HEK293 (cell line): Measurements from ENCODE around the gene CAPN5.

Experiments used
- CTCF ChIA-PET: fragments of 350-600 bp; formaldehyde crosslinking; extraction: SDS; loops from one replicate; lab custom pipeline; 2021; ENCODE audit warnings: antibody characterized with exemption; lab: Yijun Ruan, JAX
- POLR2A ChIA-PET: fragments of 300-600 bp; formaldehyde crosslinking; extraction: SDS; loops from one replicate; lab custom pipeline; 2020; ENCODE audit warnings: antibody characterized with exemption, inconsistent platforms; lab: Yijun Ruan, JAX
- H3K27ac ChIP-seq: fragments of 200-500 bp; sonication (Bioruptor generic); 2 replicates; pipeline ENCODE4 v1.5.1; 2014; ENCODE audit warnings: low read depth, low read length, control low read depth, inconsistent platforms; ENCODE audit errors: extremely low read depth
- H3K36me3 ChIP-seq, 2 experiments: fragments of 200-500 bp in 1 of 2; sonication (Bioruptor generic) in 1 of 2; 1 replicate in 1 of 2; 2 replicates in 1 of 2; pipeline ENCODE4 v1.5.1; 2014 to 2017; ENCODE audit warnings: inconsistent platforms in 2 of 2, low read length in 2 of 2; ENCODE audit not compliant: control insufficient read depth in 2 of 2, insufficient read depth in 1 of 2
- H3K4me1 ChIP-seq: fragments of 200-500 bp; sonication (Bioruptor generic); 2 replicates; pipeline ENCODE4 v1.5.1; 2014; ENCODE audit warnings: mild to moderate bottlenecking, low read length, inconsistent platforms; ENCODE audit not compliant: control insufficient read depth, insufficient read depth
- H3K4me3 ChIP-seq: 2 replicates; pipeline ENCODE4 v1.5.1; 2011; ENCODE audit warnings: low read depth, mild to moderate bottlenecking, control low read depth, low read length, moderate library complexity
- H3K9me3 ChIP-seq: fragments of 200-500 bp; sonication (Bioruptor generic); 2 replicates; pipeline ENCODE4 v1.5.1; 2014; ENCODE audit warnings: low read depth, low read length, inconsistent platforms; ENCODE audit not compliant: control insufficient read depth, insufficient read depth
- GLI2 ChIP-seq: fragments of 450-650 bp; formaldehyde crosslinking; IDR thresholded peaks from 2 replicates; pipeline ENCODE4; 2017; ENCODE audit warnings: missing biosample characterization, missing genetic modification characterization, low read depth, borderline replicate concordance
- GLIS1 ChIP-seq: fragments of 450-650 bp; formaldehyde crosslinking; IDR thresholded peaks from 2 replicates; pipeline ENCODE4 v1.5.1; 2016; ENCODE audit warnings: missing biosample characterization, missing genetic modification characterization
- GLIS2 ChIP-seq: fragments of 450-650 bp; formaldehyde crosslinking; IDR thresholded peaks from 2 replicates; pipeline ENCODE4 v1.5.1; 2016; ENCODE audit warnings: missing biosample characterization, missing genetic modification characterization
- HOXC10 ChIP-seq: sonication (generic); formaldehyde crosslinking; IDR thresholded peaks from 2 replicates; pipeline ENCODE4 v1.8.1; 2023; ENCODE audit warnings: mild to moderate bottlenecking, missing genetic modification reagents
- KLF9 ChIP-seq: fragments of 450-650 bp; formaldehyde crosslinking; IDR thresholded peaks from 2 replicates; pipeline ENCODE4 v1.5.1; 2016; ENCODE audit warnings: missing biosample characterization, missing genetic modification characterization, low read depth
- SETDB1 ChIP-seq: IDR thresholded peaks from one replicate; pipeline ENCODE4 v1.6.1; 2017; ENCODE audit warnings: mild to moderate bottlenecking, low read length, moderate library complexity, mixed read lengths; ENCODE audit not compliant: insufficient read length
- WT1 ChIP-seq: fragments of 450-650 bp; formaldehyde crosslinking; IDR thresholded peaks from 2 replicates; pipeline ENCODE4 v1.5.1; 2016; ENCODE audit warnings: missing biosample characterization, missing genetic modification characterization
- ZBTB20 ChIP-seq: fragments of 450-650 bp; formaldehyde crosslinking; IDR thresholded peaks from 2 replicates; pipeline ENCODE4 v1.5.1; 2016; ENCODE audit warnings: missing biosample characterization, missing genetic modification characterization
- ZBTB48 ChIP-seq: fragments of 450-650 bp; formaldehyde crosslinking; IDR thresholded peaks from 2 replicates; pipeline ENCODE4 v1.5.1; 2016; ENCODE audit warnings: missing biosample characterization, missing genetic modification characterization
- ZNF132 ChIP-seq: fragments of 450-650 bp; formaldehyde crosslinking; IDR thresholded peaks from 2 replicates; pipeline ENCODE4 v1.5.1; 2017; ENCODE audit warnings: missing biosample characterization, missing genetic modification characterization, borderline replicate concordance
- ZNF184 ChIP-seq: fragments of 450-650 bp; IDR thresholded peaks from 2 replicates; pipeline ENCODE4 v1.5.1; 2018; ENCODE audit warnings: missing biosample characterization, mild to moderate bottlenecking, missing genetic modification characterization
- ZNF350 ChIP-seq: fragments of 450-650 bp; formaldehyde crosslinking; IDR thresholded peaks from 2 replicates; pipeline ENCODE4 v1.5.0; 2017; ENCODE audit warnings: missing biosample characterization, mild to moderate bottlenecking, missing genetic modification characterization
- ZNF394 ChIP-seq: fragments of 450-650 bp; formaldehyde crosslinking; IDR thresholded peaks from 2 replicates; pipeline ENCODE4 v1.5.1; 2016; ENCODE audit warnings: missing biosample characterization, missing genetic modification characterization, mild to moderate bottlenecking, moderate library complexity, borderline replicate concordance
- ZNF416 ChIP-seq: fragments of 450-650 bp; formaldehyde crosslinking; IDR thresholded peaks from 2 replicates; pipeline ENCODE4 v1.5.1; 2016; ENCODE audit warnings: missing biosample characterization, missing genetic modification characterization
- ZNF529 ChIP-seq: fragments of 450-650 bp; formaldehyde crosslinking; IDR thresholded peaks from 2 replicates; pipeline ENCODE4 v1.5.1; 2017; ENCODE audit warnings: missing genetic modification characterization, missing biosample characterization; ENCODE audit not compliant: insufficient replicate concordance
- ZNF585B ChIP-seq: fragments of 450-650 bp; formaldehyde crosslinking; IDR thresholded peaks from 2 replicates; pipeline ENCODE4 v1.5.1; 2016; ENCODE audit warnings: missing biosample characterization, missing genetic modification characterization
- ZNF610 ChIP-seq: fragments of 450-650 bp; formaldehyde crosslinking; IDR thresholded peaks from 2 replicates; pipeline ENCODE4 v1.5.1; 2016; ENCODE audit warnings: missing biosample characterization, missing genetic modification characterization, borderline replicate concordance
- ZNF629 ChIP-seq: fragments of 450-650 bp; formaldehyde crosslinking; IDR thresholded peaks from 2 replicates; pipeline ENCODE4 v1.5.1; 2017; ENCODE audit warnings: missing biosample characterization, missing genetic modification characterization
- ZNF639 ChIP-seq: fragments of 450-650 bp; formaldehyde crosslinking; IDR thresholded peaks from 2 replicates; pipeline ENCODE4 v1.5.1; 2016; ENCODE audit warnings: missing biosample characterization, missing genetic modification characterization
- ZNF645 ChIP-seq: fragments of 450-650 bp; formaldehyde crosslinking; IDR thresholded peaks from 2 replicates; pipeline ENCODE4; 2016; ENCODE audit warnings: missing biosample characterization, missing genetic modification characterization
- ZNF707 ChIP-seq: fragments of 450-650 bp; formaldehyde crosslinking; IDR thresholded peaks from 2 replicates; pipeline ENCODE4 v1.5.1; 2016; ENCODE audit warnings: missing biosample characterization, missing genetic modification characterization
- ZNF747 ChIP-seq: fragments of 450-650 bp; formaldehyde crosslinking; IDR thresholded peaks from 2 replicates; pipeline ENCODE4 v1.5.1; 2016; ENCODE audit warnings: missing biosample characterization, missing genetic modification characterization
- ZNF76 ChIP-seq: fragments of 450-650 bp; formaldehyde crosslinking; IDR thresholded peaks from 2 replicates; pipeline ENCODE4; 2016; ENCODE audit warnings: low read depth, missing biosample characterization, missing genetic modification characterization, borderline replicate concordance
- ZNF777 ChIP-seq: fragments of 450-650 bp; formaldehyde crosslinking; IDR thresholded peaks from 2 replicates; pipeline ENCODE4 v1.5.1; 2017; ENCODE audit warnings: missing biosample characterization, missing genetic modification characterization, borderline replicate concordance
- ZSCAN16 ChIP-seq: fragments of 450-650 bp; formaldehyde crosslinking; IDR thresholded peaks from 2 replicates; pipeline ENCODE4 v1.5.1; 2016; ENCODE audit warnings: missing biosample characterization, missing genetic modification characterization
- ZSCAN30 ChIP-seq: fragments of 450-650 bp; IDR thresholded peaks from 2 replicates; pipeline ENCODE4 v1.5.1; 2018; ENCODE audit warnings: missing biosample characterization, mild to moderate bottlenecking, missing genetic modification characterization, moderate library complexity
- TF ChIP-seq, protein P1 (sequence below): fragments of 450-650 bp; formaldehyde crosslinking; IDR thresholded peaks from 2 replicates; pipeline ENCODE4 v1.5.1; 2016; ENCODE audit warnings: missing biosample characterization, missing genetic modification characterization
- TF ChIP-seq, protein P2 (sequence below): fragments of 450-650 bp; formaldehyde crosslinking; IDR thresholded peaks from 2 replicates; pipeline ENCODE4 v1.5.1; 2016; ENCODE audit warnings: missing biosample characterization, missing genetic modification characterization

Gene CAPN5

DNA sequence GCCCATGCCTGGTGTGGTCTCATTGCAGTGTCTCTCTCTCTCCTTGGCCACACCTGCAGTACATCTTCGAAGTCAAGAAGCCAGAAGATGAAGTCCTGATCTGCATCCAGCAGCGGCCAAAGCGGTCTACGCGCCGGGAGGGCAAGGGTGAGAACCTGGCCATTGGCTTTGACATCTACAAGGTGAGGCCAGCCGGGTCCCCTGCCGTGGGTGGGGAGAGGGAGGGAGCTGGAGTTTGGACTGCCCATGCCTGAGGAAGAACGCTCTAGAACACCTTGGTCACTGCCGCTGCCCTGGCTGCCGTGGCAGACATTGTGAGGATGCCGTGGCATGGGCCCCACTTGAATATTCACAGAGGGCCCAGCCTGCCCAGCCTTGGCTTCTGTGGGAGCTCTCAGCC is 52.2 kb downstream of the CAPN5 start:
- TF ChIP-seq ZNF747 (tag by site-specific recombination) (no peak), ZBTB48 (tag by site-specific recombination) (no peak), ZNF629 (tag by site-specific recombination) (no peak), WT1 (no peak), ZNF585B (tag by site-specific recombination) (no peak), ZBTB20 (tag by site-specific recombination) (no peak), ZNF76 (no peak)
- TF ChIP-seq, protein P1, sequence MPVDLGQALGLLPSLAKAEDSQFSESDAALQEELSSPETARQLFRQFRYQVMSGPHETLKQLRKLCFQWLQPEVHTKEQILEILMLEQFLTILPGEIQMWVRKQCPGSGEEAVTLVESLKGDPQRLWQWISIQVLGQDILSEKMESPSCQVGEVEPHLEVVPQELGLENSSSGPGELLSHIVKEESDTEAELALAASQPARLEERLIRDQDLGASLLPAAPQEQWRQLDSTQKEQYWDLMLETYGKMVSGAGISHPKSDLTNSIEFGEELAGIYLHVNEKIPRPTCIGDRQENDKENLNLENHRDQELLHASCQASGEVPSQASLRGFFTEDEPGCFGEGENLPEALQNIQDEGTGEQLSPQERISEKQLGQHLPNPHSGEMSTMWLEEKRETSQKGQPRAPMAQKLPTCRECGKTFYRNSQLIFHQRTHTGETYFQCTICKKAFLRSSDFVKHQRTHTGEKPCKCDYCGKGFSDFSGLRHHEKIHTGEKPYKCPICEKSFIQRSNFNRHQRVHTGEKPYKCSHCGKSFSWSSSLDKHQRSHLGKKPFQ (tag by site-specific recombination), result no peak
- TF ChIP-seq, protein P2, sequence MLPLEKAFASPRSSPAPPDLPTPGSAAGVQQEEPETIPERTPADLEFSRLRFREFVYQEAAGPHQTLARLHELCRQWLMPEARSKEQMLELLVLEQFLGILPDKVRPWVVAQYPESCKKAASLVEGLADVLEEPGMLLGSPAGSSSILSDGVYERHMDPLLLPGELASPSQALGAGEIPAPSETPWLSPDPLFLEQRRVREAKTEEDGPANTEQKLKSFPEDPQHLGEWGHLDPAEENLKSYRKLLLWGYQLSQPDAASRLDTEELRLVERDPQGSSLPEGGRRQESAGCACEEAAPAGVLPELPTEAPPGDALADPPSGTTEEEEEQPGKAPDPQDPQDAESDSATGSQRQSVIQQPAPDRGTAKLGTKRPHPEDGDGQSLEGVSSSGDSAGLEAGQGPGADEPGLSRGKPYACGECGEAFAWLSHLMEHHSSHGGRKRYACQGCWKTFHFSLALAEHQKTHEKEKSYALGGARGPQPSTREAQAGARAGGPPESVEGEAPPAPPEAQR (tag by site-specific recombination), result no peak
- CTCF ChIA-PET, result interaction anchor here (1.2 to 3.2 kb wide), 2 partner anchors 8 to 69 kb away, joined by 5 to 18 read pairs; partner anchors contain the start of gene MYO7A
- POLR2A ChIA-PET, result no interaction called here
- no peaks in the 10 kb centered on the region for H3K36me3 ChIP-seq
- H3K4me3 ChIP-seq, result no peak overlapping the region
- no peaks in the 10 kb centered on the region for H3K4me1 ChIP-seq
- H3K27ac ChIP-seq, result no peak overlapping the region
- H3K9me3 ChIP-seq, result no peaks in the 10 kb centered on the region

GRCh38 chr11:77119531-77119936 is 52.8 kb downstream of the CAPN5 start:
- ChIA-PET POLR2A (no interaction called here), CTCF (interaction anchor here (3.2 kb wide), 1 partner anchor 8 kb away, joined by 18 read pairs; the partner anchor contains the start of gene MYO7A)
- Histone ChIP-seq H3K36me3 (no peaks in the 10 kb centered on the region), H3K4me3 (no peak overlapping the region), H3K27ac (no peak overlapping the region), H3K4me1 (no peaks in the 10 kb centered on the region), H3K9me3 (no peaks in the 10 kb centered on the region)
- no peak for TF ChIP-seq ZNF707 (tag by site-specific recombination)
- TF ChIP-seq ZNF184 (tag by site-specific recombination), result no peak
- TF ChIP-seq ZNF639 (tag by site-specific recombination), result no peak
- TF ChIP-seq HOXC10 (CRISPR knock-in tag), result no peak
- no peak for TF ChIP-seq ZNF610 (tag by site-specific recombination)
- no peak for TF ChIP-seq ZSCAN16
- no peak for TF ChIP-seq ZNF416
- no peak for TF ChIP-seq KLF9 (tag by site-specific recombination)
- no peak for TF ChIP-seq ZNF777 (tag by site-specific recombination)
- TF ChIP-seq ZNF350 (tag by site-specific recombination), result no peak
- TF ChIP-seq ZSCAN30, result no peak
- TF ChIP-seq ZNF645 (tag by site-specific recombination), result no peak
- TF ChIP-seq ZNF529, result no peak
- TF ChIP-seq ZNF394, result no peak
- no peak for TF ChIP-seq GLI2 (tag by site-specific recombination)
- TF ChIP-seq SETDB1, result no peak
- no peak for TF ChIP-seq GLIS2 (tag by site-specific recombination)
- no peak for TF ChIP-seq ZNF132 (tag by site-specific recombination)
- no peak for TF ChIP-seq GLIS1
